Lung (tissue), 12 donors: ENCODE measurements around the gene MYLK. TPM values are rescaled to one million over a fixed set of nuclear protein-coding genes. Genes with fewer than 3 reads are reported as not detected.
"Not testable (repeated sequence)": the region's sequence is repeated elsewhere in the genome, so short reads cannot be mapped to it uniquely, and the experiment has no call there.

Experiments
- ATAC-seq: fragments of 200-7000 bp; cut with Tn5 transposase; one replicate; pipeline ENCODE4 v1.9.1; 2020; ENCODE audit warnings: moderate number of reproducible peaks; ENCODE audit not compliant: insufficient read depth, low FRiP score
- DNase-seq, 3 donors: peaks; one replicate each; pipeline ENCODE4 v3.0.0-alpha.2; 2013 to 2017
- H3K27ac ChIP-seq, 2 donors: one replicate each; pipeline ENCODE4 v1.5.1; 2013; ENCODE audit warnings: mild to moderate bottlenecking in 2 of 2, moderate library complexity in 2 of 2, control low read depth in 1 of 2, inconsistent platforms in 1 of 2, low read depth in 1 of 2, low read length in 1 of 2
- H3K27me3 ChIP-seq, 3 donors: one replicate each; pipeline ENCODE4 v1.5.1; 2013; ENCODE audit warnings: low read length in 2 of 3; ENCODE audit not compliant: control insufficient read depth in 3 of 3, insufficient read depth in 3 of 3
- H3K36me3 ChIP-seq, 4 donors: one replicate each; pipeline ENCODE4 v1.5.1; 2013; ENCODE audit warnings: low read length in 4 of 4, mild to moderate bottlenecking in 1 of 4, moderate library complexity in 1 of 4; ENCODE audit not compliant: control insufficient read depth in 4 of 4, insufficient read depth in 4 of 4
- H3K4me1 ChIP-seq, 5 donors: one replicate each; pipeline ENCODE4 v1.5.1; 2013; ENCODE audit warnings: low read length in 5 of 5, mild to moderate bottlenecking in 2 of 5, moderate library complexity in 1 of 5; ENCODE audit not compliant: control insufficient read depth in 5 of 5, insufficient read depth in 5 of 5
- H3K4me3 ChIP-seq: one replicate; pipeline ENCODE4 v1.5.1; 2013; ENCODE audit warnings: mild to moderate bottlenecking, control low read depth, moderate library complexity
- H3K9ac ChIP-seq, 2 donors: one replicate each; pipeline ENCODE4 v1.5.1; 2013; ENCODE audit warnings: low read length in 2 of 2, control low read depth in 1 of 2; ENCODE audit not compliant: insufficient read depth in 1 of 2
- H3K9me3 ChIP-seq, 4 donors: one replicate each; pipeline ENCODE4 v1.5.1; 2013; ENCODE audit warnings: low read length in 3 of 4, mild to moderate bottlenecking in 1 of 4, moderate library complexity in 1 of 4; ENCODE audit not compliant: control insufficient read depth in 4 of 4, insufficient read depth in 3 of 4
- CTCF ChIP-seq: IDR thresholded peaks from 2 replicates; pipeline ENCODE4 v1.5.1; 2012; ENCODE audit warnings: mild to moderate bottlenecking; ENCODE audit errors: control extremely low read depth, extremely low read depth
- WGBS, 2 donors: extraction: QIAGEN DNeasy Blood & Tissue Kit; methylation state at CpG; one replicate each; pipeline ENCODE4 v1.1.7; 2013; 5-methylcytosine and 5-hydroxymethylcytosine counted together
- polyA plus RNA-seq, 2 donors: library from polyadenylated mRNA; stranded (reverse); fragments of 200-250 nt; gene quantifications; one replicate each; pipeline ENCODE4 v1.2.1, GENCODE V29; 2013
- total RNA-seq, 2 donors: library from RNA; depleted of rRNA in 1 of 2; stranded (reverse); fragments of >200 nt in 1 of 2; gene quantifications; one replicate each; pipeline ENCODE4 v1.2.1, GENCODE V29; 2014 to 2021
- donor health status: control.
- donor health status: control.
- donor health status: Bipolar disorder and iron deficiency.
- donor health status: healthy.
- donor health status: DM: yes; HTN: yes; CAD: no.

Gene MYLK
- total and polyA plus RNA-seq, 4 donors, result 23.3 to 324 (median 112) TPM

- H3K36me3 ChIP-seq, result peaks cover 0 to 41% (median 20%) of the 10 kb centered on the region in 4 donors
- WGBS, 2 donors, result 64 to 72% methylated on average over 14 of the region's 14 CpGs
- no peaks in the 10 kb centered on the region for H3K27me3 ChIP-seq
- ATAC-seq, result no peak
- H3K9me3 ChIP-seq, result no peaks in the 10 kb centered on the region
- peak overlapping the region in 1 of 2 donors; percentile 20 for H3K27ac ChIP-seq
- TF ChIP-seq CTCF, result no peak
- DNase-seq, result peak in 1 of 3 donors; percentile 35
- H3K4me3 ChIP-seq, result no peak overlapping the region
- peaks cover 0 to 13% (median 0%) of the 10 kb centered on the region in 5 donors for H3K4me1 ChIP-seq
- no peak overlapping the region for H3K9ac ChIP-seq
These were observed 171.9 kb downstream of the MYLK start for GRCh38 chr3:123712077-123712860.

DNA sequence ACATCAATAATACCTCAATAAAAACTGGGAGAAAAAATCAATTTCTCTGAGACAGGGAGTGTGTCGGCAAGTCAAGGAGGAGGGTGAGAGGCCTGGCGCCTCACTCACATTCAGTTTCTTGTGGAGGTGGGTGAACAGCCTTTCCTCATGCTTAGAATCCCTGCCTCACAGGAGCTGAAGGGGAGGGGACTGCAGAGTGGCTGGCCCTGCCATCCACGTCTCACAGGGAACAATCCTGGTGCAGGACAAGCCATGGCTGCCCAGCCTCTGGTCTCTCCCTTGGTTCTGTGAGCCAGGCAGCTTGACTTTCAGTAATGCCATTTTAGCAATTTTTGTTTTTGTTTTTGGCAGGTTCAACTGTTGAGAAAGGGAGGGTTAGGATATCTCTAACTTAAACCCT, 172.8 kb downstream of the MYLK start:
- Histone ChIP-seq H3K27me3 (no peaks in the 10 kb centered on the region), H3K27ac (no peak overlapping the region), H3K4me3 (no peak overlapping the region), H3K9me3 (no peaks in the 10 kb centered on the region), H3K9ac (no peak overlapping the region), H3K36me3 (peaks cover 0 to 47% (median 23%) of the 10 kb centered on the region in 4 donors), H3K4me1 (peaks cover 0 to 10% (median 0%) of the 10 kb centered on the region in 5 donors)
- 91 to 94% methylated on average over 3 of the region's 3 CpGs for WGBS, 2 donors
- DNase-seq (no peak), ATAC-seq (no peak)
- TF ChIP-seq CTCF, result no peak

GRCh38 chr3:123708531-123708930, 175.6 kb downstream of the MYLK start:
- ATAC-seq, result no peak
- no peak overlapping the region for H3K4me3 ChIP-seq
- H3K9ac ChIP-seq, result no peak overlapping the region
- no peak overlapping the region for H3K27ac ChIP-seq
- peaks cover 0 to 37% (median 18%) of the 10 kb centered on the region in 4 donors for H3K36me3 ChIP-seq
- 86 to 97% methylated on average over 10 of the region's 10 CpGs for WGBS, 2 donors
- DNase-seq, result no peak
- TF ChIP-seq CTCF, result no peak
- H3K4me1 ChIP-seq, result peaks cover 0 to 26% (median 3%) of the 10 kb centered on the region in 5 donors
- no peaks in the 10 kb centered on the region for H3K27me3 ChIP-seq
- H3K9me3 ChIP-seq, result no peaks in the 10 kb centered on the region

DNA sequence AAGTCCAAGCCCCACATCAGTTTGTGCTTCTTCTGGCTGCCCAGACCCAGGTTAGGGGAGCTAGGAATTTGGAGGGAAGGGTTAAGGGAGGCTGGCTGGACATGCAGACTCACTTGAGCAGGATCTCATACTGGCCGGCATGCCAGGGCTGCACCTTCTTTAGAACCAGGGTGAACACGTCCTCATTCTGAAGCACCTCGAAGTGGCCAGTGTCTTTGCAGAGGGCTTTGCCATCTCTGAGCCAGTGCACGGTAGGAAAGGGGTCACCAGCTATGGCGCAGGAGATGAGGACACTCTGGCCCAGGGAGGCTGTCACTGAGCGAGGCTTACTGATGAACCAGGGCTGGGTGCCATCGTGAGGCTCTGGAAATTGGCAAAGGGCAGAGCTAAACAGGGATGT, 176.5 kb downstream of the MYLK start:
- Histone ChIP-seq H3K36me3 (peaks cover 0 to 36% (median 15%) of the 10 kb centered on the region in 4 donors), H3K4me1 (peaks cover 0 to 28% (median 4%) of the 10 kb centered on the region in 5 donors)
- DNase-seq, H3K9me3 ChIP-seq, H3K27ac ChIP-seq, H3K27me3 ChIP-seq, ATAC-seq, H3K4me3 ChIP-seq, H3K9ac ChIP-seq: not testable (repeated sequence)
- WGBS, 2 donors, result 90 to 93% methylated on average over 7 of the region's 7 CpGs
